Measurements from ENCODE around the gene ZNF740. TPM values are rescaled to one million over a fixed set of nuclear protein-coding genes. Genes with fewer than 3 reads are reported as not detected.

Gene ZNF740
- total and polyA plus RNA-seq, 10 of the 15 experiments (the other 5 are each of a cell fraction or from before 2014, with no cell fraction given), result 1.4 to 33.6 (median 11.3) TPM

DNA sequence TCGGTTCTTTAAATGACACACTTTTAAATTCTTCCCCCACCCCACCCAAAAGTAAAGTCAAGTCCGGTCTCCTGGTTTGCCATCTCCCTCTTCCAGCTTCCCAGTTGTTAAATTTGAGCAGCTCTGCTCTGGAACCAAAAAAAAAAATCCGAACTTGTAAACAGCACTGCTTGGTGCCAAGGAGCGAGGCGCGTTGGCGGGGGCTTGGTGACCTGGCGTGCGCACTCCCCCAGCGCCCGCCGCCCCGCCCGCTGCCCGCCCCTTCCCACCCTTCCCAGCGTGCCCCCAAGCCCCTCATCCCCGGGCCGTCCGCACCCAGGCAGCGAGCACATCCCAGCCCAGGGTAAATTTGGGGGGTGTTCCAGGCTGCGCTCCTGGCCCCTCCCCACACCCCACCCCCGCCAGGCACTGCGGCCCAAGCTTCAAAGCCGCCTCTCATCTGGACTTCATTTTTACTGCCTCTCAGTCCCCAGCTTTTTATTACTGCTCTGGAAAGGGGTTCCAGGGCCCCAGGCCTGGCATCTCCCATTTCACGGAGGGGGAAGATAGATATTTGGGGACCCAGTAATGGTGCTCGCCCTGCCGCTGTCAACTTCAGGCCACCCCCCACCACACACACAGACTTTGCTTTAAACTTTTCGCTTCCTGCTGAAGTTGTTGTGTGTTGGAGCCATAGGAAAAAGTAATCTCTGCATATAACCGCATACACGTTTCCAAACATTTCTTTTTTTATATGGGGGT lies 38.2 kb downstream of the ZNF740 start:
- intact Hi-C loops (cut with micrococcal nuclease; ENCODE audit: unreplicated experiment) (no loop called here), in situ Hi-C loops (cut with MboI) (no loop called here)
- no peak for FAIRE-seq
- ATAC-seq, result no peak
- H2AFZ ChIP-seq (ENCODE audit: control insufficient read depth, low read depth, low read length), result no peak overlapping the region
- peaks cover 4% of the 10 kb centered on the region; the same call in 1 of the 2 replicates for H3K79me2 ChIP-seq (ENCODE audit: control insufficient read depth, insufficient read depth, low read length)
- 83% methylated on average over 25 of the region's 30 CpGs for WGBS (ENCODE audit: insufficient coverage, insufficient replicate concordance, low lambda C conversion rate, missing lambda C conversion rate)
- peak overlapping the region; percentile 49 for H3K27ac ChIP-seq (ENCODE audit: control insufficient read depth, insufficient read depth)
- POLR2A ChIA-PET, result interaction anchor here (1.2 to 4.4 kb wide), 5 partner anchors 11 to 50 kb away, joined by 3 to 28 read pairs (median 6); partner anchors contain the start of genes ESPL1 and ITGB7
- H3K4me2 ChIP-seq (ENCODE audit: control insufficient read depth, insufficient read depth), result peak overlapping the region; percentile 86
- CTCF ChIA-PET, result interaction anchor here (0.6 to 15.7 kb wide), 15 partner anchors 9 to 289 kb away, joined by 3 to 315 read pairs (median 7); partner anchors contain the start of genes AAAS, CSAD, ESPL1 and PFDN5
- RAD21 ChIA-PET (ENCODE audit: unreplicated experiment), result interaction anchor here (1.2 to 11.1 kb wide), 8 partner anchors 10 to 161 kb away, joined by 3 to 146 read pairs (median 18); partner anchors contain the start of genes AAAS, CSAD, ESPL1 and ITGB7
- H3K4me1 ChIP-seq (ENCODE audit: control insufficient read depth, insufficient read depth, low read length), result peaks cover 22% of the 10 kb centered on the region
- no peaks in the 10 kb centered on the region for H4K20me1 ChIP-seq (ENCODE audit: control insufficient read depth, insufficient read depth)
- SMC1A ChIA-PET (ENCODE audit: uncharacterized antibody, unreplicated experiment), result interaction anchor here (0.7 to 16.4 kb wide), 15 partner anchors 10 to 105 kb away, joined by 3 to 155 read pairs (median 5); partner anchors contain the start of genes ESPL1, ITGB7 and PFDN5
- H3K4me3 ChIP-seq, result peak overlapping the region; percentile 86
- no peaks in the 10 kb centered on the region for H3K9me3 ChIP-seq (replicated peaks; ENCODE audit: control insufficient read depth, insufficient read depth, low read length)
- no TSS peak for BruUV-seq (replicated peaks)
- peak overlapping the region; percentile 52 for H3K9ac ChIP-seq (ENCODE audit: control insufficient read depth, insufficient read depth, low read length)
- peaks cover 0 to 4% of the 10 kb centered on the region in 2 experiments; a peak in 3 of 4 replicates for H3K36me3 ChIP-seq (ENCODE audit: control insufficient read depth in 2 of 2, insufficient read depth in 2 of 2, low read length in 1 of 2)
- DNase-seq (ENCODE audit: low read depth, low spot score), result no peak
- no peaks in the 10 kb centered on the region for H3K27me3 ChIP-seq (replicated peaks in 1 of 2; ENCODE audit: control insufficient read depth in 2 of 2, insufficient read depth in 2 of 2, low read length in 1 of 2)
- no peak for TF ChIP-seq PKNOX1 (IDR thresholded peaks at IDR 0.05)
- no peak for TF ChIP-seq PML (IDR thresholded peaks at IDR 0.05; ENCODE audit: low read length)
- TF ChIP-seq NFIC (IDR thresholded peaks at IDR 0.05; ENCODE audit: low read depth, low read length), result no peak
- TF ChIP-seq SRF (IDR thresholded peaks at IDR 0.05; ENCODE audit: low read depth in 2 of 2, low read length in 2 of 2), result no peak
- TF ChIP-seq MYB (IDR thresholded peaks at IDR 0.05; ENCODE audit: borderline replicate concordance, low read depth, low read length), result no peak
- no peak for TF ChIP-seq BRCA1 (IDR thresholded peaks at IDR 0.05; ENCODE audit: low read depth, low read length)
- no peak for TF ChIP-seq HDAC2 (IDR thresholded peaks at IDR 0.05)
- TF ChIP-seq CBFB (IDR thresholded peaks at IDR 0.05; ENCODE audit: low read depth), result no peak
- no peak for TF ChIP-seq BMI1 (IDR thresholded peaks at IDR 0.05; ENCODE audit: borderline replicate concordance)
- TF ChIP-seq MEF2A (IDR thresholded peaks at IDR 0.05; ENCODE audit: insufficient read depth, low read depth, low read length), result no peak
- no peak for TF ChIP-seq USF2 (IDR thresholded peaks at IDR 0.05; ENCODE audit: borderline replicate concordance, low read depth, low read length)
- no peak for TF ChIP-seq TBL1XR1 (IDR thresholded peaks at IDR 0.05; ENCODE audit: low read depth, low read length)
- TF ChIP-seq, protein P1, sequence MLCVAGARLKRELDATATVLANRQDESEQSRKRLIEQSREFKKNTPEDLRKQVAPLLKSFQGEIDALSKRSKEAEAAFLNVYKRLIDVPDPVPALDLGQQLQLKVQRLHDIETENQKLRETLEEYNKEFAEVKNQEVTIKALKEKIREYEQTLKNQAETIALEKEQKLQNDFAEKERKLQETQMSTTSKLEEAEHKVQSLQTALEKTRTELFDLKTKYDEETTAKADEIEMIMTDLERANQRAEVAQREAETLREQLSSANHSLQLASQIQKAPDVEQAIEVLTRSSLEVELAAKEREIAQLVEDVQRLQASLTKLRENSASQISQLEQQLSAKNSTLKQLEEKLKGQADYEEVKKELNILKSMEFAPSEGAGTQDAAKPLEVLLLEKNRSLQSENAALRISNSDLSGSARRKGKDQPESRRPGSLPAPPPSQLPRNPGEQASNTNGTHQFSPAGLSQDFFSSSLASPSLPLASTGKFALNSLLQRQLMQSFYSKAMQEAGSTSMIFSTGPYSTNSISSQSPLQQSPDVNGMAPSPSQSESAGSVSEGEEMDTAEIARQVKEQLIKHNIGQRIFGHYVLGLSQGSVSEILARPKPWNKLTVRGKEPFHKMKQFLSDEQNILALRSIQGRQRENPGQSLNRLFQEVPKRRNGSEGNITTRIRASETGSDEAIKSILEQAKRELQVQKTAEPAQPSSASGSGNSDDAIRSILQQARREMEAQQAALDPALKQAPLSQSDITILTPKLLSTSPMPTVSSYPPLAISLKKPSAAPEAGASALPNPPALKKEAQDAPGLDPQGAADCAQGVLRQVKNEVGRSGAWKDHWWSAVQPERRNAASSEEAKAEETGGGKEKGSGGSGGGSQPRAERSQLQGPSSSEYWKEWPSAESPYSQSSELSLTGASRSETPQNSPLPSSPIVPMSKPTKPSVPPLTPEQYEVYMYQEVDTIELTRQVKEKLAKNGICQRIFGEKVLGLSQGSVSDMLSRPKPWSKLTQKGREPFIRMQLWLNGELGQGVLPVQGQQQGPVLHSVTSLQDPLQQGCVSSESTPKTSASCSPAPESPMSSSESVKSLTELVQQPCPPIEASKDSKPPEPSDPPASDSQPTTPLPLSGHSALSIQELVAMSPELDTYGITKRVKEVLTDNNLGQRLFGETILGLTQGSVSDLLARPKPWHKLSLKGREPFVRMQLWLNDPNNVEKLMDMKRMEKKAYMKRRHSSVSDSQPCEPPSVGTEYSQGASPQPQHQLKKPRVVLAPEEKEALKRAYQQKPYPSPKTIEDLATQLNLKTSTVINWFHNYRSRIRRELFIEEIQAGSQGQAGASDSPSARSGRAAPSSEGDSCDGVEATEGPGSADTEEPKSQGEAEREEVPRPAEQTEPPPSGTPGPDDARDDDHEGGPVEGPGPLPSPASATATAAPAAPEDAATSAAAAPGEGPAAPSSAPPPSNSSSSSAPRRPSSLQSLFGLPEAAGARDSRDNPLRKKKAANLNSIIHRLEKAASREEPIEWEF (IDR thresholded peaks at IDR 0.05; ENCODE audit: insufficient replicate concordance, low read depth, low read length), result no peak
- TF ChIP-seq E2F4 (IDR thresholded peaks at IDR 0.05; ENCODE audit: low read depth, low read length), result no peak
- TF ChIP-seq BHLHE40 (IDR thresholded peaks at IDR 0.05; ENCODE audit: borderline replicate concordance in 1 of 2, low read depth in 2 of 2, low read length in 1 of 2), result no peak

Data from GM12878 (cell line).